ENCODE results near the gene TARBP2.

GRCh38 chr12:53479331-53479730, 21.8 kb upstream of the TARBP2 start:
- TF ChIP-seq POLR2A (IDR thresholded peaks at IDR 0.05) (no peak), POLR2AphosphoS5 (IDR thresholded peaks at IDR 0.05) (no peak)
